Activated naive CD8-positive, alpha-beta T cell treated with anti-CD3 and anti-CD28 coated beads, Interleukin-2, amount 50 U/mL, for 24 hours (primary cell): Measurements from ENCODE around the gene CA7.
"Not testable (repeated sequence)": the region's sequence is repeated elsewhere in the genome, so short reads cannot be mapped to it uniquely, and the experiment has no call there.

Source experiments
- ATAC-seq: fragments of 150-1000 bp; cut with Tn5 transposase; one replicate; pipeline ENCODE4 v1.10.0; 2021
- DNase-seq: peaks from one replicate; pipeline ENCODE4 v3.0.0; 2021
- H3K27ac Mint-ChIP-seq: one replicate; pipeline ENCODE4 v1.8.0; 2021; ENCODE audit warnings: mild to moderate bottlenecking, mixed read lengths
- H3K27me3 Mint-ChIP-seq: one replicate; pipeline ENCODE4 v1.8.0; 2021; ENCODE audit warnings: mixed read lengths
- H3K36me3 Mint-ChIP-seq: one replicate; pipeline ENCODE4 v1.8.0; 2021; ENCODE audit warnings: low read depth, mixed read lengths
- H3K4me1 Mint-ChIP-seq: one replicate; pipeline ENCODE4 v1.8.0; 2021; ENCODE audit warnings: mixed read lengths
- H3K4me3 Mint-ChIP-seq: one replicate; pipeline ENCODE4 v1.8.0; 2021; ENCODE audit warnings: mild to moderate bottlenecking, moderate library complexity, mixed read lengths
- H3K9me3 Mint-ChIP-seq: one replicate; pipeline ENCODE4 v1.8.0; 2021; ENCODE audit warnings: mixed read lengths

Gene CA7

GRCh38 chr16:66891797-66892196, 47.6 kb downstream of the CA7 start:
- H3K4me3 Mint-ChIP-seq, result no peak overlapping the region
- no peak for DNase-seq
- ATAC-seq, result no peak
- H3K9me3 Mint-ChIP-seq, result no peaks in the 10 kb centered on the region
- no peaks in the 10 kb centered on the region for H3K27me3 Mint-ChIP-seq
- H3K27ac Mint-ChIP-seq, result no peak overlapping the region
- H3K4me1 Mint-ChIP-seq, result peaks cover 26% of the 10 kb centered on the region
- H3K36me3 Mint-ChIP-seq, result peaks cover 20% of the 10 kb centered on the region

- H3K36me3 Mint-ChIP-seq, result peaks cover 8% of the 10 kb centered on the region
- no peaks in the 10 kb centered on the region for H3K27me3 Mint-ChIP-seq
- H3K9me3 Mint-ChIP-seq, result no peaks in the 10 kb centered on the region
- no peak overlapping the region for H3K27ac Mint-ChIP-seq
- DNase-seq (no peak), ATAC-seq (no peak)
- H3K4me1 Mint-ChIP-seq, result peaks cover 8% of the 10 kb centered on the region
- no peak overlapping the region for H3K4me3 Mint-ChIP-seq
Measured at GRCh38 chr16:66894055-66894454, 49.8 kb downstream of the CA7 start.

- Mint-ChIP-seq H3K27ac (no peak overlapping the region), H3K9me3 (no peaks in the 10 kb centered on the region), H3K4me3 (no peak overlapping the region), H3K27me3 (no peaks in the 10 kb centered on the region), H3K36me3 (peaks cover 3% of the 10 kb centered on the region), H3K4me1 (peaks cover 6% of the 10 kb centered on the region)
- DNase-seq (peak; percentile 54), ATAC-seq (peak; percentile 83)
Measured at GRCh38 chr16:66894948-66895688, 50.9 kb downstream of the CA7 start.

GRCh38 chr16:66895689-66895979, 51.4 kb downstream of the CA7 start:
- no peaks in the 10 kb centered on the region for H3K27me3 Mint-ChIP-seq
- no peak overlapping the region for H3K4me3 Mint-ChIP-seq
- no peak overlapping the region for H3K27ac Mint-ChIP-seq

DNA sequence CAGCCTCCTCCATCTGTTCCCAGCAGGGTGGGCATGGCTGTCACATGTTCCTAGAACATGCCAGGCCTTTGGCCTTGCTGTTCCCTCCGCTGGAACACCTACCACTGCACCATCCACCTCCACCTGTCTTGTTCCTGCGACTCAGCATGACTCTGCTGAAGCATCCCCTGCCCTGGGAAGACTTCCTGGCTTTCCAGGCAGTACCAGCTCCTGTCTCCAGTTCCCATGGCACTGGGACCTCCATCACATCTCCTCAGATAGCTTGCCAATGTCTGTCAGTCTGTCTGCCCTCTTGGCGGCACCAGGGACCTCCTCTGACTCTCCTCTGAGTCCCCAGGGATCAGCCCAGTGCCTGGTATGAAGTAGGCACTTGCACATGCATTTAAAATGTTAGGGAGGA, 51.8 kb downstream of the CA7 start:
- Mint-ChIP-seq H3K36me3 (peaks cover 3% of the 10 kb centered on the region), H3K4me1 (peaks cover 6% of the 10 kb centered on the region), H3K27me3 (no peaks in the 10 kb centered on the region), H3K27ac (no peak overlapping the region), H3K9me3 (no peaks in the 10 kb centered on the region), H3K4me3 (no peak overlapping the region)
- ATAC-seq, result no peak
- no peak for DNase-seq

More at GRCh38 chr16:66895689-66895979, 51.4 kb downstream of the CA7 start:
- peaks cover 3% of the 10 kb centered on the region for H3K36me3 Mint-ChIP-seq
- DNase-seq (no peak), ATAC-seq (no peak)
- peaks cover 6% of the 10 kb centered on the region for H3K4me1 Mint-ChIP-seq
- no peaks in the 10 kb centered on the region for H3K9me3 Mint-ChIP-seq

DNA sequence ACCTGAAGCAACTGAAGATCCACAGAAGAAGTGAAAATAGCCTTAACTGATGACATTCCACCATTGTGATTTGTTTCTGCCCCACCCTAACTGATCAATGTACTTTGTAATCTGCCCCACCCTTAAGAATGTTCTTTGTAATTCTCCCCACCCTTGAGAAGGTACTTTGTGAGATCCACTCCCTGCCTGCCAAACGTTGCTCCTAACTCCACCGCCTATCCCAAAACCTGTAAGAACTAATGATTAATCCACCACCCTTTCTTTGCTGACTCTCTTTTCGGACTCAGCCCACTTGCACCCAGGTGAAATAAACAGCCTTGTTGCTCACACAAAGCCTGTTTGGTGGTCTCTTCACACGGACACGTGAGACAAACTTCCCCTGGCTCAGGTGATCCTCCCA, 52.5 kb downstream of the CA7 start:
- not testable (repeated sequence) for H3K4me1 Mint-ChIP-seq, H3K27ac Mint-ChIP-seq, DNase-seq, H3K9me3 Mint-ChIP-seq, H3K36me3 Mint-ChIP-seq, H3K27me3 Mint-ChIP-seq, ATAC-seq, H3K4me3 Mint-ChIP-seq

DNA sequence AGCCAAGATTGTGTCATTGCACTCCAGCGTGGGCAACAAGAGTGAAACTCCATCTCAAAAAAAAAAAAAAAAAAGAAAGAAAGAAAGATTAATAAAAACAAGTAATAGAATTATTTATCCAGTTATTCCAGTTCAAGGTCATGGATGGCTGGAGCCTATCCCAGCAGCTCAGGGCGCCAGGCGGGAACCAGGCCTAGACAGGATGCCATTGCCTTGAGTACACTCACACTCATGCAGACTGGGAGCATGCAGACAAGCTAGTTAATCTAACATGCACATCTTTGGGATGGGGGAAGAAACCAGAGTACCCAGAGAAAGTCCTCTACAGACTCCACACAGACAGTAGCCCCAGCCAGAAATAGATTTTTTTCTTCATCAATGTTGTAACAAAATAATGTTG, 54.0 kb downstream of the CA7 start:
- peaks cover 3% of the 10 kb centered on the region for H3K36me3 Mint-ChIP-seq
- no peak overlapping the region for H3K4me3 Mint-ChIP-seq
- ATAC-seq, result no peak
- no peaks in the 10 kb centered on the region for H3K9me3 Mint-ChIP-seq
- no peak for DNase-seq
- H3K4me1 Mint-ChIP-seq, result peaks cover under 1% of the 10 kb centered on the region
- no peak overlapping the region for H3K27ac Mint-ChIP-seq
- H3K27me3 Mint-ChIP-seq, result no peaks in the 10 kb centered on the region

DNA sequence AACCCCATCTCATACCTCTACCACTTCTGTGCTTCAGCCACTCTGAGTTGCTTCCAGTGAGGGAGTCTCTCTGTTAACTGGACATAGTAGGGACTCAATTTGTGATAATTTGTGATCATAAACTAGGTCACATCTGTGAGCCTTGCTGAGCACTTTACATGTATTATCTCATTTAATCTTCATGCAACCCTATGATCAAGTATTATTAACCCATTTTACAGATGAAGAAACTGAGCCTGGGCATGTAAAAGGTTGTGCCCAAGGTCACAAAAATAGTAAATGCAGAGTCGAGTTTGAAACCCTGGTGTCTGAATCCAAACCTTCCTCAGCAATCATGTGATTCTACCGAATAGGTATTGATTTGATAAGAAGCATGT, 54.7 kb downstream of the CA7 start:
- Mint-ChIP-seq H3K36me3 (peaks cover 3% of the 10 kb centered on the region), H3K4me3 (no peak overlapping the region), H3K27ac (no peak overlapping the region), H3K9me3 (no peaks in the 10 kb centered on the region), H3K4me1 (no peaks in the 10 kb centered on the region), H3K27me3 (no peaks in the 10 kb centered on the region)
- ATAC-seq (no peak), DNase-seq (no peak)

- Mint-ChIP-seq H3K4me3 (no peak overlapping the region), H3K27me3 (no peaks in the 10 kb centered on the region), H3K36me3 (peaks cover 3% of the 10 kb centered on the region), H3K9me3 (no peaks in the 10 kb centered on the region), H3K27ac (no peak overlapping the region), H3K4me1 (no peaks in the 10 kb centered on the region)
- no peak for DNase-seq
- ATAC-seq, result no peak
Measured at GRCh38 chr16:66899310-66899944, 55.2 kb downstream of the CA7 start.

- Mint-ChIP-seq H3K9me3 (no peaks in the 10 kb centered on the region), H3K36me3 (no peaks in the 10 kb centered on the region), H3K4me1 (no peaks in the 10 kb centered on the region), H3K27me3 (no peaks in the 10 kb centered on the region), H3K27ac (no peak overlapping the region), H3K4me3 (no peak overlapping the region)
- ATAC-seq (no peak), DNase-seq (no peak)
Measured at GRCh38 chr16:66899945-66900710, 55.9 kb downstream of the CA7 start.

GRCh38 chr16:66900721-66901441, 56.7 kb downstream of the CA7 start:
- Mint-ChIP-seq H3K4me1 (peaks cover 1% of the 10 kb centered on the region), H3K9me3 (no peaks in the 10 kb centered on the region), H3K27me3 (no peaks in the 10 kb centered on the region), H3K36me3 (no peaks in the 10 kb centered on the region), H3K4me3 (no peak overlapping the region), H3K27ac (no peak overlapping the region)
- DNase-seq (no peak), ATAC-seq (no peak)

GRCh38 chr16:66901626-66902025, 57.4 kb downstream of the CA7 start:
- Mint-ChIP-seq H3K27ac (no peak overlapping the region), H3K36me3 (no peaks in the 10 kb centered on the region), H3K27me3 (no peaks in the 10 kb centered on the region), H3K4me3 (no peak overlapping the region), H3K9me3 (no peaks in the 10 kb centered on the region), H3K4me1 (peaks cover 5% of the 10 kb centered on the region)
- no peak for DNase-seq
- ATAC-seq, result no peak

DNA sequence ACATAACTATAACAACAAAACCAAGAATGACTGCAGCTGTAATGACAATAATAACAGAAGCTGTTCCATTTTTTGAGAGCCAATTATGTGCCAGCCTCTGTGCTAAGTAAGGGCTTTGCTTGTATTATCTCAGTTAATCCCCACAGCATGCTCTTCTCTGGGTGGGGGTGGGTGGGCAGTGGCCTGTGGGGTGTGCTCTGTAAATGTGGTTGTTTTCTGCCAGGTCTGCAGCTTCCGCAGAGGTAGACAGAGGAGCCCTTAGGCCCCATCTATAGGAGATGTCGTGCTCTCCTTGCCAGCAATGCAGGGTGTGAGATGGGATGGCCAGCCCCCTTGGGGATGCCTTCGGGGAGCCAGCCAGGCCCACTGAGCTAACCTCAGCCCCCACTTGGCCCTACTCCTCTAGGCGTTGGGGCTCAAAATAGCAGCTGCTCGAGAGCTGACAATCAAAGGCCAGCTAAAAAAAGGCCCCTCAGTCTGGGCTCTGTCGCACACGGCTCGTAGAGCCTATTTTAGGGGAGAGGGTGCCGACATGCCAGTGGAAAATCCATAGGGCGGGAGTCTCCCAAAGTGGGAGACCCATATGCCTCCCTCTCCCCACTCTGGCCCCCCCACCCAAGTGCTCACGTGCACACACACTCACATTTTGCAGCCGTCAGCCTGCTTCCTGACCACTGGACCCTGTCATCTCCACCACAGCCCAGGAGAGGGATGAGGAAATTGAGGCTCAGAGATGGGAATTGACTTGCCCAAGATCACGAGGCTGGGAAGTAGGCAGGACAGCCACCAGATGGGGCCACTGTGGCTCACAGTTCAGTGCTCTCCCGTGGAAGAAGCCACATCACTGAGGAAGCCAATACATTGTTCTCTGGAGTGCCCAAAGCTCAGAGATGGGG, 58.7 kb downstream of the CA7 start:
- H3K9me3 Mint-ChIP-seq, result no peaks in the 10 kb centered on the region
- no peak overlapping the region for H3K4me3 Mint-ChIP-seq
- DNase-seq (no peak), ATAC-seq (no peak)
- H3K36me3 Mint-ChIP-seq, result no peaks in the 10 kb centered on the region
- H3K27ac Mint-ChIP-seq, result no peak overlapping the region
- peaks cover 5% of the 10 kb centered on the region for H3K4me1 Mint-ChIP-seq
- no peaks in the 10 kb centered on the region for H3K27me3 Mint-ChIP-seq
